Right cardiac atrium (tissue), 5 donors: ENCODE data around the gene PSMB11. TPM values are rescaled to one million over a fixed set of nuclear protein-coding genes. Genes with fewer than 3 reads are reported as not detected.
"Not testable (repeated sequence)": the region's sequence is repeated elsewhere in the genome, so short reads cannot be mapped to it uniquely, and the experiment has no call there.

Source experiments
- ATAC-seq, 2 donors: fragments of 200-7000 bp; cut with Tn5 transposase; one replicate each; pipeline versions ENCODE4 v1.8.0 to v1.9.1; 2020; ENCODE audit warnings: moderate library complexity in 2 of 2, mild to moderate bottlenecking in 1 of 2
- DNase-seq, 3 donors: peaks; one replicate each; pipeline ENCODE4 v3.0.0-alpha.2; 2020
- H3K27ac ChIP-seq: one replicate; pipeline ENCODE4 v1.5.1; 2013; ENCODE audit warnings: mild to moderate bottlenecking, low read length, control low read depth, moderate library complexity
- H3K27me3 ChIP-seq: one replicate; pipeline ENCODE4 v1.6.1; 2013; ENCODE audit not compliant: control insufficient read depth, insufficient read depth
- H3K4me1 ChIP-seq: one replicate; pipeline ENCODE4 v1.6.1; 2013; ENCODE audit warnings: low read length; ENCODE audit not compliant: control insufficient read depth, insufficient read depth
- H3K4me3 ChIP-seq: one replicate; pipeline ENCODE4 v1.5.1; 2013; ENCODE audit warnings: low read length, control low read depth
- H3K9me3 ChIP-seq: one replicate; pipeline ENCODE4 v1.6.1; 2013; ENCODE audit warnings: low read length; ENCODE audit not compliant: control insufficient read depth
- WGBS: extraction: QIAGEN DNeasy Blood & Tissue Kit; methylation state at CpG from one replicate; pipeline ENCODE4 v1.1.7; 2013; 5-methylcytosine and 5-hydroxymethylcytosine counted together
- intact Hi-C, 4 donors: fragments of 100-400 bp; cut with DNase I; formaldehyde crosslinking; loops; one replicate each; pipeline versions ENCODE4 v1.11.0 to v1.14.0; 2022 to 2023
- polyA plus RNA-seq: library from polyadenylated mRNA; stranded (reverse); fragments of 200-250 nt; gene quantifications from one replicate; pipeline ENCODE4 v1.2.3, GENCODE V29; 2013
- total RNA-seq, 4 donors: library from RNA; stranded (reverse); fragmentation: NEBNext Ultra II Directional; extraction: Animal tissue kit (Norgen Biotek cat#: 25700); gene quantifications; one replicate each; pipeline ENCODE4 v1.2.1, GENCODE V29; 2021
- donor health status: healthy with polysubstance abuse.
- donor health status: DM: no; HTN: yes; CAD: no.
- donor health status: DM: no; HTN: no; CAD: no.
- donor health status: DM: no; HTN: yes; CAD: no; lungs with severe emphysema.
- donor health status: DM: yes; HTN: yes; CAD: no.

PSMB11 gene
- total and polyA plus RNA-seq, 5 donors, result not detected

DNA sequence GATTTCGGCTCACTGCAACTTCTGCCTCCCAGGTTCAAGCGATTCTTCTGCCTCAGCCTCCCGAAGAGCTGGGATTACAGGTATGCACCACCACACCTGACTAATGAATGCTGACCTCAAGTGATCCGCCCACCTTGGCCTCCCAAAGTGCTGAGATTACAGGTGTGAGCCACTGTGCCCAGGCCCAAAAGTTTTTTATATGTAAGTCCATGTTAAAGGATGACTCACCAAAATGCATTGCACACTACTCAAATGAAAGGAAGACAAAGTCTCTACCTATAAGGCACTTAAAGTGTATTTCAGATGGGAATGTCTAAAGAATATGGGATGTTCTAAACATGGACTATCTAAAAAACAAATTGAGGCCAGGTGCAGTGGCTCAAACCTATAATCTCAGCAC, 37.7 kb upstream of the PSMB11 start:
- intact Hi-C loops, H3K27me3 ChIP-seq, DNase-seq, ATAC-seq, H3K27ac ChIP-seq, H3K4me3 ChIP-seq, H3K9me3 ChIP-seq, H3K4me1 ChIP-seq: not testable (repeated sequence)
- 98% methylated on average over 4 of the region's 4 CpGs for WGBS

DNA sequence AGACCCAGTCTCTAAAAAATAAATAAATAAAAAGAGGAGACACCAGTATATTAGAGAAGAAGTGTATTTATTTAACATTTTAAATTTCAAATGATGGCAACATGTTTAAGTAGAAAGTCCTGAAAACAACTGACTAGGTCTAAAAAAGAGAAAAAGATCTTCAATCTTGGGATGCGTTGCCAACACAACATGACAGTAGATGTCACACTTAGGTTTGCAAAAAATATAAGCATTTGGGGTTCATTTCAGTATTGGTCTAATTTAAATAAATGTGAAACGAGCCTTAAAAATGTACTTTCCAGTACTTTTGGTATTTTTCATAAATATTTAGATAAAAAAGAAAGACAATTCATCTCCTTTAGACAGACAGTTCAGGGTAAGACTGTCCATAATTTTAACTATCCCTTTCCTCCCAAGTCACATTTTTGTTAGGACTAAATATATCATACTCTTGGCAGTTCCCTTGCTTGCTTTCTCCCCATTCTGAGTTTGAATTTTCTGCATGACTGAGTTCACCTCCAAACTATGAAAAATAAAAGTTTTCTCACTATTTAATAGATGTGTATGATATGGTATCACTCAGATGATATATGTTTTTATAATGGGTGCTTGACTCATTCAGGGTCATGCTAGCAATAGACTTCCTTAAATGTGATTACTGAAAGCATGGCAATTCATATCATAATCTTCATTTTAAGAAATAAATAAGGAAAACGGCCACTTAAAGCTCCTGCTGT, 36.4 kb upstream of the PSMB11 start:
- DNase-seq (no peak), ATAC-seq (no peak)
- H3K9me3 ChIP-seq, result no peaks in the 10 kb centered on the region
- 78% methylated on average over 3 of the region's 3 CpGs for WGBS
- intact Hi-C loops, result no loop called here
- H3K4me1 ChIP-seq, result no peaks in the 10 kb centered on the region
- H3K27ac ChIP-seq, result no peak overlapping the region
- no peak overlapping the region for H3K4me3 ChIP-seq
- H3K27me3 ChIP-seq, result no peaks in the 10 kb centered on the region

DNA sequence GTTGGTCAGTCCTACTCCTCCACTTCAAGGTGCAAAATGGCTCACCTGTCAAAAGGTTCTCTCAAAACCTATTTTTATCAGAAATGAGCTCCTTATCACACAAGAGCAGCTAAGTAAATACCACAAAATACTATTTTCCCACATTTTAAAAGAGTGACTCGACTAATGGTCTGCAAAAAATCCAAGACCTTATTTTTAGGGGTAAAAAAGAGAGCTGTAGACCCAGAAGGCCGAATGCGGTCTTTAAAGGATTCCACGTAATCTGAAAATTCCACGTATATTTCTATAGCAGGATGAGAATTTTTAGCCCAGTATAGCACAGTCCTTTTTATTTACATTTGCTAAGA, 35.9 kb upstream of the PSMB11 start:
- intact Hi-C loops, result no loop called here

DNA sequence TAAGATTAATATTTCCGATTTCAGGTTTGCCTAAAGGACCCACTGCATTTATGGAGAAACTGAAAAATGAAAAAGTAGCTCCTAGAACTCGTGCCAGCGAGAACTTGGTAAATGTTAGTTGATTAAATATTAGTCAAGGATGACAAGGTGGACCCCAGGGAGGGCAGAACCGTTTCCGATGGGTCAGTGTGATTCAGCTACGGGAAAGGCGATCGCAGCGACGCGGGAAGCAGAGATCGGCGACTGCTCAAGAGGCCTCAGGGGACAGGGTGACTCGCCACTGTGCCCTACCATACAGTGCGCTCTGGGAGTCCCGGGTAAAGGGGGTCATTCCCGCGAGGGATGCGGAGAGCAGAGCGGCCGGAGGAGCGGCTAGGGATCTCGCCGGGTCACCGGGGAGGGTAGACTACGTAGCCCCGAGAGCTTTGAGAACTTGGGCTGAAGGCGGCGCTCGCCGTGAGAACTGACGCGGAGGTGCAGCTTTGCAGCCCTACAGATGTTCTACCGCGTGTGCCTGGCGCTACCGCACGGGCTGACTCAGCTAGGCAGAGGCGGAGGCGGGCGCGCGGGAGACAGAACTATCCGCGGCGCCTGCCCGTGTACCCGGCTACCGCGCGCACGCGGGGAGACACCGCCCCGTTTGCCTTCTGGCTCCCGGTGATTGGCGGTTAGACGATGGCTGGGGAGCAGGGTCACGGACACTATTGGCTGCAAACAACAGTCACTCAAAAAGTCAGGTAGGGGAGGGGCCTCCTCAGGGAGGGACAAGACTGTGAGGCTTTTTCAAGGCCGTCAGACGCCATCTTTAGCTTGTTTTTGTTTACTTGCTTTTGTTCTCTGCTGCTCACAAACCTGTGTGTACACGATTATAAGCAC, 35.2 kb upstream of the PSMB11 start:
- Histone ChIP-seq H3K9me3 (no peaks in the 10 kb centered on the region), H3K4me3 (peak overlapping the region; percentile 65), H3K27me3 (no peaks in the 10 kb centered on the region), H3K27ac (peak overlapping the region; percentile 97), H3K4me1 (no peaks in the 10 kb centered on the region)
- DNase-seq (peak; percentile 96 to 98 (median 97)), ATAC-seq (peak; percentile 99)
- under 1% methylated on average over 62 of the region's 62 CpGs for WGBS
- intact Hi-C loops, result no loop called here

More for the DNA sequence above, 35.9 kb upstream of the PSMB11 start:
- H3K9me3 ChIP-seq, result no peaks in the 10 kb centered on the region
- H3K27ac ChIP-seq, result no peak overlapping the region
- WGBS, result 61% methylated on average over 5 of the region's 5 CpGs
- H3K4me3 ChIP-seq, result peak overlapping the region; percentile 65
- no peaks in the 10 kb centered on the region for H3K27me3 ChIP-seq
- no peaks in the 10 kb centered on the region for H3K4me1 ChIP-seq
- DNase-seq (no peak), ATAC-seq (no peak)

DNA sequence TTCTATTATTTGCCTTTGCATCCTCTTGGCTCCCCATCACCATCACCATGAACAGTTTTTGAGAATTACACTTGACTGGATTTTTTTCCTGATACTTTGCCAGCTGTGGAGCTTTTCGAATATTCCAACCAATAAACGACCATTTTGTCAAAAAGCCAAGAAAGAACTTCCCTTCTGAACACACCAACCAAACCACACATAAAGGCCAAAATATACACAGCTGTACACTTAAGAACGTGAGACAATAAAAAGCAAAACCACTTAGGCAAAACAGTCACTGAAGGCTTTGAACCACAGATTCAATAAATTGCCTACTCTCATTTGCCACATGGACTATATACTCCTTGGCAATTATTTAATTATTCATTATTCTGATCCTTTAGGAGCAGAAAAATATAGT, 33.2 kb upstream of the PSMB11 start:
- WGBS, result 36% methylated on average over 3 of the region's 3 CpGs
- DNase-seq (no peak), ATAC-seq (no peak)
- Histone ChIP-seq H3K27me3 (no peaks in the 10 kb centered on the region), H3K4me3 (no peak overlapping the region), H3K4me1 (no peaks in the 10 kb centered on the region), H3K9me3 (no peaks in the 10 kb centered on the region), H3K27ac (no peak overlapping the region)
- intact Hi-C loops, result no loop called here

DNA sequence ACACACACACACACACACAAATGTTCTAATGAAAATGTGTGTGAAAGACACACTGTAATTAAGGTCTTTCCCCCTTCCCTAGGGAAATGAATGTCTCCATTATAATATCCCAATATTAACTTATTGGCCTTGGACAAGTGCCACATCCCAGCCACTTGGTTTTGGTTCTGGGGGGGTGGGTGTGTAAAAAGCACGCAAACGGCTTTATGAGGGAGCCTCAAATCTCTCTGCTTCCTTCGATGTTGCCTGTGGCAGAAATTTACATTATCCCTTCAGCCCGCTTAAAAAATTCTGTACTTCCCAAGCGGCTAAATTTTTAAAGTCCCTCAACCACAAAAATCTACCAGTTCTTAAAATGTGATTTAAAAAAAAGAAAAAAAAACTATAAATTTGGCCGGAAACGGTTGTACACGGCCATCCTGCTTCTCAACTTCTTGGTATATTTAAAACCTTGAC, 32.5 kb upstream of the PSMB11 start:
- peak overlapping the region; percentile 90 for H3K4me3 ChIP-seq
- no peaks in the 10 kb centered on the region for H3K4me1 ChIP-seq
- no peak for ATAC-seq
- intact Hi-C loops, result no loop called here
- H3K27ac ChIP-seq, result no peak overlapping the region
- DNase-seq, result no peak
- WGBS, result 32% methylated on average over 8 of the region's 8 CpGs
- H3K27me3 ChIP-seq, result no peaks in the 10 kb centered on the region
- no peaks in the 10 kb centered on the region for H3K9me3 ChIP-seq

DNA sequence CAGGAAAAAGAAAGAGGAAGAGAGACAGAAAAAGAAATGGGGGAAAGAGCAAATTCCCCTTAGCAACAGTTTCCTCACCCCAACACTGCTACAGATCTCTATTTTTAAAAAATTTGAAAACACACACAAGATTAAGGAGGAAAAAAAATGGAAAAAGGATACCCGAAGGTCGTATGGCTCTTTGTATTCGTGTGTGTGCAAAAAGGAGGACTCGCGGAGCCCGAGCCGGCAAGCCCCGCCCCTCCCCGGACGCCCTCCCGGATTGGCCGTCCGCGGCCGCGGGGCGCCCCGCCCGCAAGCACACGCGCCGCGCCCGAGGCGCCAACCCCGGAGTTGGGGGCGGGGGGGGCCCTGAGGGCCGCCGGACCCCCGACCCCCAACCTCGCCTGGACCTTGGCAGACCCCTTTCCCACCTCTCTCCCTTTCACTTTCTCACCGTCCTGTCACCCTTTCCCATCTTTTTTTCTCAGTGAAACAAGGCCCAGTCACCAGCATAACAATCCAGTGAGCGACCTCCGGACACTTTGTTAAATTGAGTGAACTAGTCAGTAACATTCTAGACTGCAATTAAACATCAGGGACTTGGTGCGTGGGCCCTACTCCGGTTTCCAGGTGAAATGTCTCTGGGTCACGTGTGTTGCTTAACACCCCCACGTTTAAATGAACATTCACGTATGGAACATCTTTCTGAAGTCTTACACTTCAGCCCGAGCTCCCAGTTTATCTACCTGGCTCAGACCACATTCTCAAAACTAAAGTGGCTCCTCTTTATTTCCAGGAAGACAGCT, 31.9 kb upstream of the PSMB11 start, which contains the start of gene C14orf93:
Gene C14orf93 (minus strand): TSS at position 205 of the 788 bp plus-strand sequence. CDS start 11,120 bp downstream, outside the sequence.
- ATAC-seq, result peak; percentile 60 to 64
- Histone ChIP-seq H3K27me3 (no peaks in the 10 kb centered on the region), H3K4me1 (no peaks in the 10 kb centered on the region), H3K9me3 (no peaks in the 10 kb centered on the region), H3K27ac (peak within 1 kb of the TSS; percentile 87), H3K4me3 (peak within 1 kb of the TSS; percentile 90)
- WGBS, result 1% methylated on average over 40 of the region's 40 CpGs
- intact Hi-C loops, result no loop called here
- peak; percentile 85 to 95 (median 93) for DNase-seq

DNA sequence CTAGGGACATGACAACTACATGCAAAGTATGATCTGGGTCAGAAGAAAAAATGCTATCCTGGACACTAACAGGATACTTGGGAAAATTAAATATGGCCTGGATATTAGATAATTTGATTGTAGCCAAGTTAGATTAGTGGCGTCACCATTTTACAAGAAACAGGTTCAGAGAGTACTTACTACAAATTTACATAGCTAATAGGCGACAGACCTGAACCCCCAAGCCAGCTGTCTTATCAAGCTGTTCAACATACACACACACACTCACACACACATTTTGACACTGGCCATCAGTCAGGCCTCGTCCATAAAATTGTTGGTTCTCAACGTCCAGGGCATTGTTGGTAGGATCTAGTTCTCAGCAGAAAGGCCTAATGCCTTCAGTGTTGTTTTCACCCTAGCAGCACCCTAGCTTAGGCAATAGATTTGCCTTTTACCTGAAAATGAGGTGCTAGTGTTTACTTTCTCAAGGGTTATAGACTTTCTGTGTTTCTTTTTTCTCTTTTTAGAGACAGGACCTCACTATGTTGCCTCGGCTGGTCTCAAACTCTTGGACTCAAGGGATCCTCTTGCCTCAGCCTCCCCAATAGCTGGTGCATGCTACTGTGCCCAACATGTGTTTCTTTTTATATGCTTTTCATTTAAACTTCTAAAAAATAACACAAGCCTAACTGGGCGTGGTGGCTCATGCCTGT, 28.8 kb upstream of the PSMB11 start:
- Histone ChIP-seq H3K4me1 (no peaks in the 10 kb centered on the region), H3K9me3 (no peaks in the 10 kb centered on the region), H3K4me3 (no peak overlapping the region), H3K27ac (no peak overlapping the region), H3K27me3 (no peaks in the 10 kb centered on the region)
- no peak for DNase-seq
- intact Hi-C loops, result no loop called here
- 63% methylated on average over 6 of the region's 6 CpGs for WGBS
- ATAC-seq, result no peak

DNA sequence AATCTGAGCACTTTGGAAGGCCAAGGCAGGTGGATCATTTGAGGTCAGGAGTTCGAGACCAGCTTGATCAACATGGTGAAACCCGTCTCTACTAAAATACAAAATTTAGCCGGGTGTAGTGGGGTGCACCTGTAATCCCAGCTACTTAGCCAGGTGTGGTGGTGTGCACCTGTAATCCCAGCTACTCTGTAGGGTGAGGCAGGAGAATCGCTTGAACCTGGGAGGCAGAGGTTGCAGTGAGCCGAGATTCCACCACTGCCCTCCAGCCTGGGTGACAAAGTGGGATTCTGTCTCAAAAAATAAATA, 28.3 kb upstream of the PSMB11 start:
- H3K27ac ChIP-seq, intact Hi-C loops, H3K9me3 ChIP-seq, DNase-seq, H3K4me1 ChIP-seq, ATAC-seq, H3K27me3 ChIP-seq, H3K4me3 ChIP-seq: not testable (repeated sequence)
- 89% methylated on average over 5 of the region's 5 CpGs for WGBS

DNA sequence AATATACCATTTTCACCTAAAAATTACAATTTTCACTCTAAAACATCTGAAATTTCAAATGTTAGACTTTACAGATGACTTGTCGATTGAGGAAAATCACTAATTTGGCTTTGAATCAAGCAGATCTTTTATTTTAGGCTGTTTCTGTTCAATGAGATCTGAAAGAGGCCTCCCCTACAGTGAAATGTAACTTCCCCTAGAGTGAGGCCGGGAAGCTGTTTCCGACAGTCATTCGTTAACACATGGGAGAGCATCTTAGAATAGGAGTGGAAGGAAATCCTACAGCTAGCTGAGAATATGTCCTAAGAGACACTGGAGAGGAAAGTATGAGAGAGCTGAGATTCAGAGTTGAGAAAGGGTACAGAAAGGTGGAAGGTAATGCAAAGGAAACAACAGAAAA, 26.4 kb upstream of the PSMB11 start:
- Histone ChIP-seq H3K4me3 (no peak overlapping the region), H3K27me3 (no peaks in the 10 kb centered on the region), H3K9me3 (no peaks in the 10 kb centered on the region), H3K4me1 (no peaks in the 10 kb centered on the region), H3K27ac (no peak overlapping the region)
- intact Hi-C loops, result no loop called here
- ATAC-seq, result no peak
- DNase-seq, result no peak
- WGBS, result 73% methylated on average over 4 of the region's 4 CpGs
